Astrocyte of the cerebellum (primary cell): ENCODE data around the gene APOL6.

Experiments
- DNase-seq: peaks from one replicate; pipeline ENCODE4 v3.0.0-alpha.2; 2011; ENCODE audit warnings: low read depth
- H3K4me3 ChIP-seq: 2 replicates; pipeline ENCODE4 v1.5.1; 2011; ENCODE audit warnings: mild to moderate bottlenecking, low read depth, low read length, moderate library complexity
- CTCF ChIP-seq: IDR thresholded peaks from 2 replicates; pipeline ENCODE4 v1.5.1; 2012; ENCODE audit warnings: low read length, low read depth, moderate library complexity, mild to moderate bottlenecking; ENCODE audit errors: missing control alignments
- in situ Hi-C: cut with HindIII; loops from 2 replicates; pipeline ENCODE4 v1.10.0; 2017; ENCODE audit warnings: low sequenced_read_pairs

Gene APOL6

GRCh38 chr22:35683560-35683959, 35.3 kb downstream of the APOL6 start:
- in situ Hi-C loops = no loop called here
- H3K4me3 ChIP-seq = no peak overlapping the region
- TF ChIP-seq CTCF = no peak
- DNase-seq = no peak

- TF ChIP-seq CTCF = peak; percentile 29
- DNase-seq = no peak
- in situ Hi-C loops = no loop called here
- H3K4me3 ChIP-seq = no peak overlapping the region
These were observed 36.0 kb downstream of the APOL6 start for GRCh38 chr22:35684270-35684700.

GRCh38 chr22:35684732-35685131, 36.5 kb downstream of the APOL6 start:
- DNase-seq = no peak
- H3K4me3 ChIP-seq = no peak overlapping the region
- TF ChIP-seq CTCF = no peak
- in situ Hi-C loops = no loop called here

GRCh38 chr22:35685731-35686130, 37.5 kb downstream of the APOL6 start:
- TF ChIP-seq CTCF = no peak
- DNase-seq = no peak
- in situ Hi-C loops = no loop called here
- no peak overlapping the region for H3K4me3 ChIP-seq

- DNase-seq = no peak
- in situ Hi-C loops = no loop called here
- TF ChIP-seq CTCF = no peak
- H3K4me3 ChIP-seq = no peak overlapping the region
These were observed 38.1 kb downstream of the APOL6 start for GRCh38 chr22:35686298-35686697.

GRCh38 chr22:35687461-35687860, 39.2 kb downstream of the APOL6 start:
- in situ Hi-C loops = no loop called here
- no peak for DNase-seq
- no peak for TF ChIP-seq CTCF
- no peak overlapping the region for H3K4me3 ChIP-seq

- no peak for DNase-seq
- in situ Hi-C loops = no loop called here
- TF ChIP-seq CTCF = no peak
- no peak overlapping the region for H3K4me3 ChIP-seq
These were observed 40.8 kb downstream of the APOL6 start for GRCh38 chr22:35688913-35689675.
